Activated gamma-delta T cell (primary cell): ENCODE data around the gene KAZN.

Experiments used
- DNase-seq: peaks from one replicate; lab custom pipeline; 2025; lab: John Stamatoyannopoulos, UW

Gene KAZN

GRCh38 chr1:14590411-14591180 lies 7.9 kb upstream of the KAZN start:
- DNase-seq = no peak

GRCh38 chr1:14591600-14591999 lies 6.9 kb upstream of the KAZN start:
- DNase-seq = no peak

DNA sequence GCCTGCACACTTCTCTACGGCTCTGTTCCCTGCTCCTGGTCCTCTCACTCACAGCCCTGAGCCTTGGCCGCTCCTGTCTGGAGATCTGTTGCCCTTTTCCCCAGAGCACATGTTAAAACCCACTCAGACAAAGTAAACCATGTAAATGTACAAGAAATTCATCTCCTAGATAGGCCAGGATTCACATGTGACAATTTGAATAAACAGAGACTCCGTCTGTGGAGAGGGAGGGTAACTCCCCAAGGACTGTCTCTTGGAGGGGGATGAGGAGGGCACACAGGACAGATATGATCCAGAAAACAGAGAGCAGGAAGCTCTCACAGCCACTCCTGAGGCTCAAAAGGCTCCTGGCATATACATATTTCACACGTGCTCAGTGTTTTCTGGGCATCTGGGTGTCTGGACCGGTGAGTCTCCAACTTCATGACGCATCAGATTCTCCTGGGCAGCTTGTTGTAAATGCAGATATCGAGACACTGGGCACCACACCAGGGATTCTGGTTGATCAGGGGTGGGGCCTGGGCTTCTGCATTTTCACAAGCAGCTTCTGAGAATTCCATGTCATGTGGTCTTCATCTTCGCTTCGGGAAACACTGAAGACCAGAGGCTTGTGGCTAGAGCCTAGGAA lies 6.4 kb upstream of the KAZN start:
- no peak for DNase-seq

- DNase-seq = no peak
These were observed 5.2 kb upstream of the KAZN start for GRCh38 chr1:14593302-14593701.

DNA sequence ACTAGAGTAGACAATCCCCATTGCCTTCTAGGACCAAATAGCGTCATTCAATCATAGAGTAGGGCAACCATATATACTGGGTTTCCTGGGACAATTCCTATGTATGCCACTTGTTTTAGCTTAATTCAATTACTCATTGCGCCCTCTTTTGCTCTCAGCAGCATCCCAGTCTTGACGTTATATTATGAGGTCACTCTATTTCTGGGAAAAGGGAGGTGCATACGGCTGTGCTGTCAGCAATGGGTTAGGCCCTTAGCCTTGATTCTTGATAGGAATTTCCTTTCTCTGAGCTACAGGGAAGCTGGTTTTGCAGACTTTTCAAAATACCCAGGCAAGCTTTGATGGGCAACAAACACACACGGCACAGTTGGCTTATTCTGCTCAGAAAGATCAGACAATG lies 4.4 kb upstream of the KAZN start:
- no peak for DNase-seq

GRCh38 chr1:14596591-14596990 lies 1.9 kb upstream of the KAZN start:
- DNase-seq = no peak

- no peak for DNase-seq
These were observed 1.0 kb upstream of the KAZN start for GRCh38 chr1:14597343-14598006.

- no peak for DNase-seq
These were observed 433 bp upstream of the KAZN start for GRCh38 chr1:14598007-14598497.

DNA sequence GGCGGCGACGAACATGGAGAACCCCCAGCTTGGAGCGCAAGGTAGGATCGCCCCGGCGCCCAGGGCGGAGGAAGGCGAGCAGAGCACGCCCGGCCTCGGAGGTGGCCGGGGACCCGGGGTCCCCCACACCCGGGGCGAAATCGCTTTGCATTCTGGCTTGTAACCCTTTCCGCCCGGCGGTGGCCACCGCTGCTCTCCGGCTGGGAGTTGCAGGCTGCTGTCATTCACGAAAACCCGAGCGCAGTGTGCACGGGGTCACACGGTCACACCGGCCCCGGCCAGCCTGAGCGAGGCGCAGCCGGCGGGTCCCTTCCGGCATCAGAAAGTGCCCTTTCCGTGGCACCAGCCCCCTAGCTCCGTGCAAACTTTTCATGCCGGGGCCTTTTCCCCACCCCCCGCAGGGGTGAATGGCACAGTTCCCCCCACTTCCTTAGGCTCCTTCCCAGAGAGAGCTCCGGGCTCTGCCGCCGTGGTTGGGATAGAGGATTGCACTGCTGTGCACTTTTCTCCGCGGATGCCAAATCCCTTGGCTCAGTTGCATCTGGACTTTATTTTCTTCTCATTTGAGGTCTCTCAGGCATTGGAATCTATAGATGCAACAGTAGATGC lies 802 bp downstream of the KAZN start:
- no peak for DNase-seq

DNA sequence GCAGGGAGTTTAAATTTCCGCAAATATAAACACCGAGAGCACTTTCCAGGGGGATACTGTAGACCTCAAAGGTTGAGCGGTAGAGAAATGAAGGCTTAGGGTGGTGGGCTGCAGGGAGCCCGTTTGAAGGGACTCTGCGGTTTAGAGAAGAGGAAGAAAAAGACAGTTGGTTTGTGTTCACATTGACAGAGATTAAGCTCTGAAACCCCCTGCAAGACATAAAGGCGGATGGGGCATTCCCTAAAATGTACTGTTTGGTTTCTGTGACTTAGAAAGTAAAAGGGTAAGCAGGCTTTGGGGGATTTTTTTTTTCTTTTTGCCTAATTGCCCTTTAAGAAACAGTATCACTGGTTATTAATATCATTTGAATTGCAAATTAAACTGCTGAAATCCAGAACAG lies 1.3 kb downstream of the KAZN start:
- no peak for DNase-seq

- DNase-seq = no peak
These were observed 2.1 kb downstream of the KAZN start for GRCh38 chr1:14600405-14601112.

DNA sequence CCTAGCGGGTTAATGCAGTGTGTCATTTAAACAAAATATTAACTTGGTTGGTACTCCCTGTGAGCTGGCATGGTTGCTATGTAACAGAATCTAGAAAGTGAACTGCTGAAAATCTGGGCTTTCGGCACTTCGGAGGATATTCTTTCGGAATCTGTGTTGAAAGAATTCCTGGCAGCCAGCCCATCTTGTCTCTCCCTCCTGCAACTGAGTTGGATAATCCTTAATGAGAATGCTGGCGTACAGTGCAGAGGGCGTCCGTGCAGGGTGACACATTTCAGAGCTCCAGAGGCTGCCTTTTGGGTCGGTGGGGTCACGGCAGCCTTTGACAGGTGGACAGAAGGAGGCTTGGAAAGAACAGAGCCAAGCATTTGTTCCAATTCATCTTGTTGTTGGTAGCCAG lies 3.7 kb downstream of the KAZN start:
- no peak for DNase-seq

GRCh38 chr1:14603645-14604044 lies 5.2 kb downstream of the KAZN start:
- DNase-seq = no peak

DNA sequence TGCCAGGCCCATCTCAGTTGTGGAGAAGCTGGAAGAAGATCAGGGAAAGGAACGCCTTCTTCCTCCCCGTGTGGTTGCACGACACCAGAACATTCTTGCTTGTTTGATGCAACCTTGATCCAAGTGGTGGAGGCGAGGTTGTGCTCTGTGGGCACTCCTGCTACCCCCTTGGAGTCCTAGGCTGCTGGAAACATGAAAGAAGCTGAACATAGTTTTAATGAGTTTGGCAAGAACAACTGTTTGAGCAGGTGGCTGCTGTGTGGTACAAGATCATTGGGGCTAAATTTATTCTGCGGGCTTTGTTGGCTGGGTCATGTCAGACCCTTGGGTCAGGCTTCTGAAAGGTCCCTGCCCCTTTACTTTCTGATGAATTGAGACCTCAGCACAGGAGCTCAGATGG lies 5.9 kb downstream of the KAZN start:
- no peak for DNase-seq

- DNase-seq = no peak
These were observed 7.5 kb downstream of the KAZN start for GRCh38 chr1:14605945-14606344.

DNA sequence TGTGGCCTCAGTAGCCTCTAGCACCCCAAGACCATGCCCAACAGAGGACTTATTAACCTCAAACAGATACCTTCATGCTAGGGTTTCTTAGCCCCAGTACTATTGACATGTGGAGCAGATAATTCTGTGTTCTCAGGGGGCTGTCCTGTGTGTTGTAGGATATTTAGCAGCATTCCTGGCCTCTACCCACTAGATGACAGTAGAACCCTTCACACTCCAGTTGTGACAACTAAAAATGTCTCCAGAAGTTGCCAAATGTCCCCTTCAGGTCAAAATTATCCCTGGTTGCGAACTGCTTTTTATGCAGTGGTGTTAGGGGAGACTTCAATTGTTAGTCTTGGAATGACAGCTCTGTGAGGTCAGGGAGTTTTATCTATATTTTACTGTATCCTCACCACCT lies 8.1 kb downstream of the KAZN start:
- no peak for DNase-seq

GRCh38 chr1:14607295-14607694 lies 8.8 kb downstream of the KAZN start:
- DNase-seq = no peak

DNA sequence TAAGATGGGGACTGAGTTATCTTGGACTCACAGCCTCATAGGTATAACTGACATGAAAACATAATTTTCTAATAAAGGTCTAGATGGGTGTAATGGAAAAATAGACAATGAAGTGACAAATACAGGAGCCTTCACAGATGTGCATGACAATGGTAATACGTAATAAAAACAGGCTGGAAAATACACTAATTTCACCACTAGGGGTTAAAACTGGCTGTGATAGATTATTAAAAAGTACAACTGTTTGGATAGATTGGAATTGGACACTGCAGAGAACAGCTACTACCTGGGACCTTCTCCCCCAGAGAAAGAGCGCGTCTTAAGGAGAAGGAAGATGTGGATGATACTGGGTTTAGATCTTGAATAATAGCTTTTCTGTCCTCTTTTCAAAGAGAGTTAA lies 9.8 kb downstream of the KAZN start:
- DNase-seq = no peak

GRCh38 chr1:14610761-14611160 lies 12.3 kb downstream of the KAZN start:
- DNase-seq = no peak

GRCh38 chr1:14611792-14612191 lies 13.3 kb downstream of the KAZN start:
- DNase-seq = no peak

GRCh38 chr1:14612256-14612655 lies 13.8 kb downstream of the KAZN start:
- no peak for DNase-seq

- no peak for DNase-seq
These were observed 15.4 kb downstream of the KAZN start for GRCh38 chr1:14613926-14614325.
